Progenitor cell of endocrine pancreas (in vitro differentiated cells): ENCODE data around the gene OS9. TPM values are rescaled to one million over a fixed set of nuclear protein-coding genes. Genes with fewer than 3 reads are reported as not detected.
A peak's percentile ranks its signal among the peaks of the same experiment; 100 is the strongest.

Experiments
- DNase-seq: peaks from one replicate; pipeline ENCODE4 v3.0.0; 2021; ENCODE audit warnings: low spot score; ENCODE audit not compliant: unreplicated experiment
- H3K27ac Mint-ChIP-seq: 2 replicates; pipeline ENCODE4 v1.8.0; 2021; ENCODE audit warnings: mild to moderate bottlenecking, moderate library complexity, mixed read lengths
- H3K27me3 Mint-ChIP-seq: 2 replicates; pipeline ENCODE4 v1.8.0; 2021; ENCODE audit warnings: mixed read lengths
- H3K36me3 Mint-ChIP-seq: 2 replicates; pipeline ENCODE4 v1.8.0; 2022; ENCODE audit warnings: mixed read lengths; ENCODE audit not compliant: insufficient read depth
- H3K4me1 Mint-ChIP-seq: 2 replicates; pipeline ENCODE4 v1.8.0; 2021; ENCODE audit warnings: low read depth, mixed read lengths
- H3K4me3 Mint-ChIP-seq: 2 replicates; pipeline ENCODE4 v1.8.0; 2021; ENCODE audit warnings: low read depth, mild to moderate bottlenecking, moderate library complexity, mixed read lengths
- H3K9me3 Mint-ChIP-seq: 2 replicates; pipeline ENCODE4 v1.8.0; 2021; ENCODE audit warnings: low read depth, mixed read lengths
- CTCF ChIP-seq: fragments of 200-600 bp; sonication (generic); IDR thresholded peaks from one replicate; pipeline ENCODE4 v1.5.0; 2021; ENCODE audit warnings: antibody characterized with exemption, mild to moderate bottlenecking; ENCODE audit not compliant: unreplicated experiment
- total RNA-seq: library from RNA; stranded (reverse); gene quantifications from 2 replicates; pipeline ENCODE4 v1.2.1, GENCODE V29; 2021

Gene OS9
- total RNA-seq, 1 donor from 2014 or later, result 204 TPM

DNA sequence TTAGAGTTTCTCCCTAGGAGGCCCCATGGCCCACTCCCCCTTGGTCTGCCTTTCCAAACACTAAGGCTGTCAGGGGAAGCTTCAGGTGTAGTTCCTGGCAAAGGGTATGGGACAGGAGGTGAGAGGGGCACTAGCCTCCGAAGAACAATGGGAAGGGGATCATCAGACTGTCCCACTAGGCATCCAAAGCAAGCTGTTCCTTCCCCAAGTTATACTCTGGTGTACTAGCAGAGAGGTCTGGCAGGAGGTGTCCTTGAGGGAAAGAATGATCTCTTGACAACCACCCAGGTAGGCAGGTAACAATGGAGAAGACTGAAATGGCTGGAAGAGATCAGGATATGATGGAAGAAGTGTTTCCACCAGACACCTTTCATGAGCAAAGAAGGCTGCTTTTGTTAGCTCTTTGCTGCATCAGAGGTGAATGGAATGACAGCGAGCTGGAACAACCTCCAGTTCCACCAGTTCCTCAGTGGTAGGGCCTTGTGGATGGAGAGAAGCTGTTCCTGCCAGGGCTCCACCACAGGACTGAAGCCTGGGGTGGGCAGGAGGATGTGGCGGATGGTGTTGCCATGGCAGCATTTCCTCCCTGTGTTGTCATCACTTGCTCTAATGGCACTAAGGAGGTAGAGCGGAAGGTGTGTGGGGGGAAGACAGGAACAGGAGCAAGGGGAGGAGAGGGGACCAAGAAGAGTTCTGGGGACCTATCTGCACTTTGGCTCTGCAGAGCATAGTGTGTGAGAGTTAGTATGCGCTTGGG is 46.9 kb downstream of the OS9 start:
- Mint-ChIP-seq H3K27ac (no peak overlapping the region), H3K36me3 (no peaks in the 10 kb centered on the region), H3K27me3 (peaks cover 60% of the 10 kb centered on the region)

DNA sequence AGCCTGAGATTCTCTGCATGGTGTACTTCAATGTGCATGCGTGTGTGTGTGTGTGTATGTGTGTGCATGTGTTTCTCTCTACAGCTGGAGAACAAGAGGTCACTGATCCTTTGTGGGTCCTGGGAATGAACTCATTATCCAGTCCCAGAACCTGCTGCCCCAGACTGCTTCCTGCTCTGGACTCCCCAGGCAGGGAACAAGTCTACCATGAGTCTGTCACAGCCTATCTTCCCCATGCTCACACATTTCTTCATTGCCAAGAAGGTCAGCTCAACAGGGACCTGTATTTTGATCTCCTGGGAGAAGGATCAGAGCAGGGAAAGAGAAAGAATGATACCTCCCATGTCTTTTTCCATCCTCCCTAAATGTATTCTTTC is 47.5 kb downstream of the OS9 start:
- peaks cover 56% of the 10 kb centered on the region for H3K27me3 Mint-ChIP-seq
- no peak for TF ChIP-seq CTCF
- H3K36me3 Mint-ChIP-seq, result no peaks in the 10 kb centered on the region
- H3K4me1 Mint-ChIP-seq, result peaks cover 14% of the 10 kb centered on the region
- H3K4me3 Mint-ChIP-seq, result no peak overlapping the region
- H3K27ac Mint-ChIP-seq, result no peak overlapping the region
- H3K9me3 Mint-ChIP-seq, result no peaks in the 10 kb centered on the region
- no peak for DNase-seq

More for the DNA sequence above, 46.9 kb downstream of the OS9 start:
- no peak for DNase-seq
- TF ChIP-seq CTCF, result no peak
- no peak overlapping the region for H3K4me3 Mint-ChIP-seq
- no peaks in the 10 kb centered on the region for H3K9me3 Mint-ChIP-seq
- H3K4me1 Mint-ChIP-seq, result peaks cover 16% of the 10 kb centered on the region

- no peak for TF ChIP-seq CTCF
Observed at GRCh38 chr12:57741844-57742738, 48.2 kb downstream of the OS9 start.

GRCh38 chr12:57743769-57744168 is 49.8 kb downstream of the OS9 start:
- Mint-ChIP-seq H3K9me3 (no peaks in the 10 kb centered on the region), H3K36me3 (peaks cover 8% of the 10 kb centered on the region), H3K4me1 (peaks cover 9% of the 10 kb centered on the region), H3K27me3 (peaks cover 48% of the 10 kb centered on the region), H3K4me3 (peak overlapping the region; percentile 93), H3K27ac (no peak overlapping the region)
- no peak for DNase-seq
- TF ChIP-seq CTCF, result no peak

More at GRCh38 chr12:57741844-57742738, 48.2 kb downstream of the OS9 start:
- Mint-ChIP-seq H3K4me3 (no peak overlapping the region), H3K27me3 (peaks cover 49% of the 10 kb centered on the region), H3K27ac (no peak overlapping the region), H3K36me3 (peaks cover under 1% of the 10 kb centered on the region), H3K9me3 (no peaks in the 10 kb centered on the region), H3K4me1 (peaks cover 9% of the 10 kb centered on the region)
- no peak for DNase-seq

- Mint-ChIP-seq H3K4me1 (peaks cover 5% of the 10 kb centered on the region), H3K27me3 (peaks cover 42% of the 10 kb centered on the region), H3K9me3 (no peaks in the 10 kb centered on the region), H3K4me3 (peak overlapping the region; percentile 93), H3K36me3 (peaks cover 13% of the 10 kb centered on the region), H3K27ac (peak overlapping the region; percentile 93)
- no peak for TF ChIP-seq CTCF
- no peak for DNase-seq
Observed at GRCh38 chr12:57744194-57744776, 50.4 kb downstream of the OS9 start.
